Astrocyte of the cerebellum (primary cell): ENCODE results near the gene KCNMA1.

Experiments
- DNase-seq: peaks from one replicate; pipeline ENCODE4 v3.0.0-alpha.2; 2011; ENCODE audit warnings: low read depth
- H3K4me3 ChIP-seq: 2 replicates; pipeline ENCODE4 v1.5.1; 2011; ENCODE audit warnings: mild to moderate bottlenecking, low read depth, low read length, moderate library complexity
- in situ Hi-C: cut with HindIII; loops from 2 replicates; pipeline ENCODE4 v1.10.0; 2017; ENCODE audit warnings: low sequenced_read_pairs
- TF ChIP-seq, protein P1 (sequence below): IDR thresholded peaks from 2 replicates; pipeline ENCODE4 v1.5.1; 2012; ENCODE audit warnings: low read length, low read depth, moderate library complexity, mild to moderate bottlenecking; ENCODE audit errors: missing control alignments

The KCNMA1 gene

DNA sequence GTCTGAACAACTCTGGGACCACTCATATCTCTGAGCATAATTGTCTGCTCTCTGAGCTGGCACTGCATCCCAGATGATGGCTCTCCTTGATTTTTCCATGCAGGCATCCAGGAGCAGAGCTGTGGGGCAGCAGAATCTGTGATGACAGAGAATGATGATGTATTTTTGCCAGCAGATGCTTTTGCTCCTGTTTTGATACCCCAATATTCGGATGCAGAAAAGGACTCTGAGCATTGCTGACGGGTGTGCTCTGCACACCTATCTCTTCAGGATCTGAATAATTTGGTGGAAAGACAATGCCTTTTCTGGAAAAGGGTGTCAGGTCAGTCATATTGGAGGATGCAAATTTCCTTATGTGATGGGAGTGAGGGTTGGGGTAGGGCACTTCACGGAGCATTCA lies 735.9 kb downstream of the KCNMA1 start:
- TF ChIP-seq, protein P1, sequence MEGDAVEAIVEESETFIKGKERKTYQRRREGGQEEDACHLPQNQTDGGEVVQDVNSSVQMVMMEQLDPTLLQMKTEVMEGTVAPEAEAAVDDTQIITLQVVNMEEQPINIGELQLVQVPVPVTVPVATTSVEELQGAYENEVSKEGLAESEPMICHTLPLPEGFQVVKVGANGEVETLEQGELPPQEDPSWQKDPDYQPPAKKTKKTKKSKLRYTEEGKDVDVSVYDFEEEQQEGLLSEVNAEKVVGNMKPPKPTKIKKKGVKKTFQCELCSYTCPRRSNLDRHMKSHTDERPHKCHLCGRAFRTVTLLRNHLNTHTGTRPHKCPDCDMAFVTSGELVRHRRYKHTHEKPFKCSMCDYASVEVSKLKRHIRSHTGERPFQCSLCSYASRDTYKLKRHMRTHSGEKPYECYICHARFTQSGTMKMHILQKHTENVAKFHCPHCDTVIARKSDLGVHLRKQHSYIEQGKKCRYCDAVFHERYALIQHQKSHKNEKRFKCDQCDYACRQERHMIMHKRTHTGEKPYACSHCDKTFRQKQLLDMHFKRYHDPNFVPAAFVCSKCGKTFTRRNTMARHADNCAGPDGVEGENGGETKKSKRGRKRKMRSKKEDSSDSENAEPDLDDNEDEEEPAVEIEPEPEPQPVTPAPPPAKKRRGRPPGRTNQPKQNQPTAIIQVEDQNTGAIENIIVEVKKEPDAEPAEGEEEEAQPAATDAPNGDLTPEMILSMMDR: no peak
- H3K4me3 ChIP-seq: no peak overlapping the region
- in situ Hi-C loops: loop anchor here (10.0 kb wide), 1 partner anchor 967 kb away; no protein-coding TSS in a partner anchor
- no peak for DNase-seq

DNA sequence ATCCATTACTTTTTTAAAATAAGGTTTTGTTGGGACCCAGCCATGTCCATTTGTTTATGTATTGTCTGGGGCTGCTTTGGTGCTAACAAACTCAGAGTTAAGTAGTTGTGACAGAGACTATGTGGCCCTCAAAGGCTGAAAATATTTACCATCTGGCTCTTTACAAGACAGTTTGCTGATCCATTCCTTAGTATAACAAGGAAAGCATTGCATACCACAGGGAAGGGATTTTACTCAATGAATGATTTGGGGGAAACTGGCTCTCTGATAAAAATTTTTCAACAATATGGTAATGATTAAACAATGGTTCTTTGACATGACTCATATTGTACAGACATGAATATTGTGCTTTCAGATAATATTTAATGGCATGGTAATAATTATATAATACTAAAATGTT lies 738.1 kb downstream of the KCNMA1 start:
- DNase-seq: no peak
- H3K4me3 ChIP-seq: no peak overlapping the region
- TF ChIP-seq, protein P1: no peak
- in situ Hi-C loops: no loop called here

DNA sequence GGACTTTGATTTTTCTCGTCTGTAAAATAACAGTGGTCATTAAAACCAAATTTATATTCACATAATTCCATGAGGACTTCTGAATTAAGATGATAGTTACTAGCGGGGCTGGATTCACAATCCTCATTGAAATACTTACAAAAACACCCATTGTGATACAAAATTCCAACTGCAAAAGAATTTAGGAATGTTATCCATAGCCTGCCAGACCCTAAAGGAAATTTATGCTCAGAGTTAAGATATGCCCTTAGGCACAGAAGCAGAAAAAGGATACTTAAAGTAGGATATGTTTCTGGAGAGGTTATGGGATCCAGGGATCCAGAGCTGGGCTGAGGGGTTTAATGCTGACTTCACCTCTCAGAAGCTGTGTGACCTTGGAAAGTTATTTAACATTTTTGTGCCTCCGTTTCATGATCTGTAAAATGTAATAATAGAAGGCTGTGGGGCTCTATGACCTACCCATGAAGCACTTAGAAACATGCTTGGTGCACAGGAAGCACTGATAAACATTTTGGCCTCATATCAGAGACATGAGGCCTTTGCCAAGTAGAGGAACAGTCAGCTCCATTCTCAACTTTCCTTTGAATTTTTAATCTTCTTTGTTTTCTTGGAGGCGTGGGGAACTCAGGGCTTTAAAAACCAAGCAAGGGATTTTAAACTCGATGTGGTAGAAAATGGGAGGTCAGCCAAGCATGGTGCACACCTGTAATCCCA lies 744.7 kb downstream of the KCNMA1 start:
- in situ Hi-C loops: no loop called here
- no peak overlapping the region for H3K4me3 ChIP-seq
- DNase-seq: no peak
- TF ChIP-seq, protein P1: no peak

DNA sequence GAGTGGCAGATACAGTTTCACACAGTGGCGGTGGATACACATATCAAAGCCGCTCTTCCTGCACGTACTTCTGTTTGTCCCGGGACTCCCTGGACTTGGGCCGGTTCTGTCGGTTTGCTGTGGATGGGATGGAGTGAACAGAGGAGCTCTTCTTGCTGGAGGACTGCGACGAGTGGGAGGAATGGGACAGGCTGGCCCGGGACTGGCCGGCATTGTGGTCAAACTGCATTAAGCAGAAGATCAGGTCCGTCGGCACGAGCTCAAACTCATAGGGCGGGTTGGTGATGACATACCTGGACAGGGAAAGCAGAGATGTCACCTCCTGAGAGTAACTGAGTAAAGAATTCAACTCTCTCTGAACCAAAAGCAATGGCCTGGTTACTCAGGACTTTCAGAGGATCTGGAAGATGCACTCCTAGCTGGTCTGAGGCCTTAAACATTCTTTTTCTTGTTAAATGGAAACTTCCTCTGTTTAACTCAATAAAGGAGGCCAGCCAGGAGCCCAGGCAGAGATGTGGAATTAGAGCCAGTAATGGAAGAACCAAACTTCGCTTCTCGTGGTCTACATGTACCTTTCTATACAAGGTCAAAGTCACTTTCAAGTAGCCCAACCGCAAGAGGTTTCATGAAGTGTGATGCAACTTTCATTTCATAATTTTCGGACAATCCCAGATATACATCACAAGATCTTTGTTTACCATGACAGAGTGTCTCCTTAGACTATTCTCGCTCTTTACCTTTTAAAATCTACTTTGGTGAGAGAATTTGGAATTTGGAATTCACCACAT lies 750.2 kb downstream of the KCNMA1 start:
- DNase-seq: no peak
- in situ Hi-C loops: no loop called here
- TF ChIP-seq, protein P1: no peak
- H3K4me3 ChIP-seq: no peak overlapping the region

DNA sequence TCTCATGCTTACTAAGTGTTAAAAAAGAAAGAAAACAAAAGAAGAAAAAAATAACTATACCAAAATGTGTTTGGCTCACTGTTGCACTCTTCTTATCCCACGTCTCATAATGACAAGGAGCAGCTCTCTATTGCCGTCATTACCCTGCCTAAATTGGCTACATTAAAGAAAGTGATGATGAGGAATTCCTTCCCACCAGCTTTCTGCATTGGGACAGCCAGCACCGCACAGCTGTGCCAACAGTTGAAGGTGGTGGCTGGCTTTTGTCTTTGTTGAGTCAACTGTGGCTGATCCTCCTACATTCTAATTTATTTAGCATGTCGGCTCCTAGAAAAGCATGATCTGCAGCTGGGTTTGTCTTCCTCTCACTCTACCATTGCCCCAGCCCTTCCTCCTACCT lies 751.8 kb downstream of the KCNMA1 start:
- in situ Hi-C loops: no loop called here
- DNase-seq: no peak
- TF ChIP-seq, protein P1: no peak
- no peak overlapping the region for H3K4me3 ChIP-seq

DNA sequence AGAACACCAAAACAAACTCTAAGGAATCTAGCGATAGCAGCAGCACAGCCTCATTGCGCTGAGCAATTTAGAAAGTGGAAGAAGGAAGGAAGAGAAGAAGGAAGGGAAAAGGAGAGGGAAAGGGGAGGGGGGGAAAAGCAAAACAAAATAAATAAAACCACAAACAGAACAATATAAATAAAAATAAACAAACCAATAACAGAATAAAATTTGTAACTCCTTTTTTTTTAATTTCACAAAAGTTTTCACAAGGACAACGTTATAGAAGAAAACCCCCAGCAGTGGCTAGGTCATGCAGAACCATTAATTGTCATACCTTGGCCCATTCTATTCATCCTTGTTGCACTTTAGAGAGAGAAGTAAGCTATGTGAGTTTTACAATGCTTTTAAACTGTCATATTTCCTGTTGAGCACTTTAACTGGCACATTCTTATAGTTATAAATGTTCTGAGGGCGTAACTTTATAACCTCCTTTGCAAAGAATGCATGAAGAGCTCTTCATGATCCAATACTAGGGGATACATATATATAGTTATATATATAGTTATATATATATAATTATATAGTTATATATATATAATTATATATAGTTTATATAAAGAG lies 752.8 kb downstream of the KCNMA1 start:
- DNase-seq: no peak
- no peak overlapping the region for H3K4me3 ChIP-seq
- in situ Hi-C loops: no loop called here
- TF ChIP-seq, protein P1: no peak
